Measurements from ENCODE around the gene MAML3. TPM values are rescaled to one million over a fixed set of nuclear protein-coding genes. Genes with fewer than 3 reads are reported as not detected.

Gene MAML3
- total and polyA plus RNA-seq, 9 donors = 11.1 to 23.8 (median 14.9) TPM

DNA sequence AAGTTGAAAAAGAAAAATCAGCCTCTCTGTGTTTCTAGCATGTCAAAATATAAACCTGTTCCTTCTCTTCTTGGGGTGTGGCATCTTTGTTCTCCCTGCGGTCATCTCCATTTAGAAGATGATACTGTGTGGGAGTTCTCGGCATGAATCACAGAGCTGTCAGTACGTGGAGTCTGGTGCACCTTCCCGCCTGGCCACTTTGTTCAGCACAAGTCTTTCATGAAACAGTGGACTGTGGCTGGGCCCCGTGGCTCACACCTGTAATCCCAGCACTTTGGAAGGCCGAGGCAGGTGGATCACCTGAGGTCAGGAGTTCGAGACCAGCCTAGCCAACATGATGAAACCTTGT is 166.5 kb downstream of the MAML3 start:
- H3K27me3 ChIP-seq = no peaks in the 10 kb centered on the region
- no peak overlapping the region for H3K4me3 ChIP-seq
- H3K4me1 ChIP-seq (ENCODE audit: insufficient read depth) = peaks cover 13% of the 10 kb centered on the region
- TF ChIP-seq POLR2A (IDR thresholded peaks at IDR 0.05) (no peak), EP300 (IDR thresholded peaks at IDR 0.05) (no peak)
- TF ChIP-seq, protein P1, sequence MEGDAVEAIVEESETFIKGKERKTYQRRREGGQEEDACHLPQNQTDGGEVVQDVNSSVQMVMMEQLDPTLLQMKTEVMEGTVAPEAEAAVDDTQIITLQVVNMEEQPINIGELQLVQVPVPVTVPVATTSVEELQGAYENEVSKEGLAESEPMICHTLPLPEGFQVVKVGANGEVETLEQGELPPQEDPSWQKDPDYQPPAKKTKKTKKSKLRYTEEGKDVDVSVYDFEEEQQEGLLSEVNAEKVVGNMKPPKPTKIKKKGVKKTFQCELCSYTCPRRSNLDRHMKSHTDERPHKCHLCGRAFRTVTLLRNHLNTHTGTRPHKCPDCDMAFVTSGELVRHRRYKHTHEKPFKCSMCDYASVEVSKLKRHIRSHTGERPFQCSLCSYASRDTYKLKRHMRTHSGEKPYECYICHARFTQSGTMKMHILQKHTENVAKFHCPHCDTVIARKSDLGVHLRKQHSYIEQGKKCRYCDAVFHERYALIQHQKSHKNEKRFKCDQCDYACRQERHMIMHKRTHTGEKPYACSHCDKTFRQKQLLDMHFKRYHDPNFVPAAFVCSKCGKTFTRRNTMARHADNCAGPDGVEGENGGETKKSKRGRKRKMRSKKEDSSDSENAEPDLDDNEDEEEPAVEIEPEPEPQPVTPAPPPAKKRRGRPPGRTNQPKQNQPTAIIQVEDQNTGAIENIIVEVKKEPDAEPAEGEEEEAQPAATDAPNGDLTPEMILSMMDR (IDR thresholded peaks at IDR 0.05) = no peak
- 72 to 76% (median 74%) methylated on average over 7 of the region's 7 CpGs for WGBS, 3 donors
- DNase-seq = no peak
- intact Hi-C loops (cut with DNase I) = no loop called here
- H3K9me3 ChIP-seq = no peaks in the 10 kb centered on the region
- H3K27ac ChIP-seq = peak overlapping the region in 1 of 2 donors; percentile 24
- no peaks in the 10 kb centered on the region for H3K36me3 ChIP-seq

DNA sequence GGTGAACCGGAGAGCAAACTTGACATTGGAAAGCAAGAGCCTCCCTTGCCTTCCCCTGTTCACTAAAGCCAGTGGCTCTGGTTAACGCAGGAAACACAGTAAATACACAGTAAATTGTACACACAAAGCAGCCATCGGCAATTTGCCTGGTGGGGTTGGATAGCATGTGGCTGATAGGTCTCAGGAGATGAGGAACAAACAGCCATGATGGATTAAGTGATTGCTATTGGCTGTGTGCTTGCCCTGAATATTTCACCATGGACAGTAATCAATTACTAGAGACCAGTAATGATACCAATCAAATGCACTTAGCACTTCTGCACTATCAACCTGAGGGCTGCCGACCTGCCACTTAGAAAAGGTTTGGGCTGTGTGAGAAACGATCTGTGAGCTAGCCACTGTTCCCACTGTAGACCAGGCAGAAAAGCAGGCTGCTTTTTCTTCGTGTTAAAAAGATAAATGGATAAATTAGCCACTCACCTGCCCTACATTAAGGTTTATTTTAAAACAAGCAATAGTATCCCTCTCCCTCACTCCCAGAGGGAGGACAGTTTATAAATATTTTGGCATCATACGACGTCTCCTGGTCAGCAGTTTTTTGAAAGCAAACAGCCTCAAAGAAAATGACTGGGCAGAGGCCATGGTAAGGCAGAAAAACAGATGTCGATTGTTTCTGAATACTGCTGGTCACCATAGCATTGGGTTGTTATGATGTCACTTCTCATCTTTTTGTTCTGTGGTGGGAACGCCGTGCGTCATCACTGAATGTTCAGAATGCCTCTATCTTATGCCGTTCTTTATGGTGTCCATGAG is 167.1 kb downstream of the MAML3 start:
- TF ChIP-seq EP300 (IDR thresholded peaks at IDR 0.05) (no peak), POLR2A (IDR thresholded peaks at IDR 0.05) (no peak)
- TF ChIP-seq, protein P1 (IDR thresholded peaks at IDR 0.05) = no peak
- Histone ChIP-seq H3K27ac (peak overlapping the region in 1 of 2 donors; percentile 24), H3K36me3 (no peaks in the 10 kb centered on the region), H3K9me3 (no peaks in the 10 kb centered on the region), H3K4me1 (ENCODE audit: insufficient read depth) (peaks cover 13% of the 10 kb centered on the region), H3K4me3 (no peak overlapping the region), H3K27me3 (no peaks in the 10 kb centered on the region)
- DNase-seq = peak in 1 of 5 donors; percentile 36
- intact Hi-C loops (cut with DNase I) = no loop called here
- WGBS, 3 donors = 25 to 28% (median 27%) methylated on average over 13 of the region's 13 CpGs

- no peak for DNase-seq
- TF ChIP-seq, protein P1 (IDR thresholded peaks at IDR 0.05) = no peak
- no peak for TF ChIP-seq EP300 (IDR thresholded peaks at IDR 0.05)
- no peak for TF ChIP-seq POLR2A (IDR thresholded peaks at IDR 0.05)
- peaks cover 15% of the 10 kb centered on the region for H3K4me1 ChIP-seq (ENCODE audit: insufficient read depth)
- 46 to 81% (median 71%) methylated on average over 5 of the region's 5 CpGs for WGBS, 3 donors
- peak overlapping the region in 1 of 2 donors; percentile 24 for H3K27ac ChIP-seq
- H3K9me3 ChIP-seq = no peaks in the 10 kb centered on the region
- no peaks in the 10 kb centered on the region for H3K36me3 ChIP-seq
- H3K4me3 ChIP-seq = no peak overlapping the region
- intact Hi-C loops (cut with DNase I) = no loop called here
- H3K27me3 ChIP-seq = no peaks in the 10 kb centered on the region
Observed at GRCh38 chr4:139986106-139986505, 167.9 kb downstream of the MAML3 start.

GRCh38 chr4:139985401-139985800 is 168.6 kb downstream of the MAML3 start:
- no peaks in the 10 kb centered on the region for H3K9me3 ChIP-seq
- TF ChIP-seq POLR2A (IDR thresholded peaks at IDR 0.05) (no peak), EP300 (IDR thresholded peaks at IDR 0.05) (no peak)
- TF ChIP-seq, protein P1 (IDR thresholded peaks at IDR 0.05) = no peak
- no peaks in the 10 kb centered on the region for H3K36me3 ChIP-seq
- no peak overlapping the region for H3K27ac ChIP-seq
- no peak for DNase-seq
- H3K4me3 ChIP-seq = no peak overlapping the region
- H3K27me3 ChIP-seq = no peaks in the 10 kb centered on the region
- intact Hi-C loops (cut with DNase I) = no loop called here
- peaks cover 17% of the 10 kb centered on the region for H3K4me1 ChIP-seq (ENCODE audit: insufficient read depth)
